HG02970 (cell line): Measurements from ENCODE around the gene SPTBN1.

Experiments used
- ATAC-seq: cut with Tn5 transposase; IDR thresholded peaks from one replicate; pipeline ENCODE4 v1.9.1; 2021; ENCODE audit warnings: mild to moderate bottlenecking, moderate library complexity, moderate number of reproducible peaks; ENCODE audit not compliant: unreplicated experiment, low FRiP score

Gene SPTBN1

DNA sequence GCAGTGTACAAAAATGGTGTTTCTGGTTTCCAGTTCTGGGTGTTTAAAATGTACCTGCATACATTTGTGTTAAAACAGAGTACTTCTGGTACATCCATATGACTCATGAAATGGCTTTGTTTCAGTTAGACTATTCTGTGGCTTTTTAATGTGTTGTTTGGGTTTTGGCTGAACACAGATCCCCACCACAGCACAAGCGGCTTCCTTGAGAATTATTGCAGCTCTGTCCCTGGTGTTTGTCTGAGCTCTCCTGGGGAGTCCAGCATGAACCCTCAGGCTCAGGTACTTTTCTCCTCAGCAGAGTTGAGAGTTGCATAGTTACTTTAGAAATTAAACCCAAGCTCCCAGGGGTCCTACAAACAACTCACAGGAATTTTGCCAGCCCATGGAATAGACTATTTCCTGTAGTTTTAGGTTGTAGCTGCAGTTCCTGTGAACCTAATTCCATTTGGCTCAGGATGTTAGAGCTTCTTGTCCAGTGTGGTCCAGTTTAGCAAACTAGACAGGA lies 202.5 kb downstream of the SPTBN1 start:
- ATAC-seq = no peak

DNA sequence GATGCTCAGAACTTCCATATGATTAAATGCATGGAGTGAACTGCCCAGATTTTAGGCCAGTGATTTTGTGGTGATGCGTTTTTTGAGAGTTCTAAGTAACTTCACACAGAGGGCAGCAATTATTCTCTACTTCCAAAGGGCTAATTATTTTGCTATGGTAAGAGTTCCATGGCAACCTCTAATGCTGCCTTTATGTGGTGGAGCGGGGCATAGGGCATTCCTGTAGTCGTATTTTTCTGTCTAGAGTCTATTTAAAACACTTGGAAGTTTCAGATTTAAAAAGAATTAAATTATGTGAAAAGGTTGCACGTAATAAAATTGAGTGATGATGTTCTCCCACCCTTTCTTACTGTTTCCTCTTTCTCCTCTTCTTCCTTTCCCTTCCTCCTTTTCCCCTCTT lies 203.4 kb downstream of the SPTBN1 start:
- no peak for ATAC-seq

DNA sequence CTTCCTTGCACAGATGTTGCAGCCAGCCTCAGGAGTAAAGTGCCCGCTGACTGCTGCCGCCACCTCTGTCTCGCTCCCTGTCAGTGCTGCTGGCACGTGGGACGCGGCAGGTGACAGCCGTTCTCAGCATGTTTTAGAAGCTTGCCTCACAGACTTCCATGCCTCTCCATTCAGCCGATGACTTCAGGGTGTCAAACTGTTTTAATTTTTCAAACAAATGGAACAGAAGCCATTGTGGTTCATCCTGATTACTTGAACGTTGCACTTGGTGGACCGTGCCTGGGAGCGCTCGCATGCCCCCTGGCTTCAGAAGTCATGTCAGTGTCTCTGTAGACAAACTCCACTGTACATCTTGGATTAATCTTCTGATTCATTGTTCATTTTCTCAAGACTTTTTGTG lies 204.6 kb downstream of the SPTBN1 start:
- no peak for ATAC-seq

DNA sequence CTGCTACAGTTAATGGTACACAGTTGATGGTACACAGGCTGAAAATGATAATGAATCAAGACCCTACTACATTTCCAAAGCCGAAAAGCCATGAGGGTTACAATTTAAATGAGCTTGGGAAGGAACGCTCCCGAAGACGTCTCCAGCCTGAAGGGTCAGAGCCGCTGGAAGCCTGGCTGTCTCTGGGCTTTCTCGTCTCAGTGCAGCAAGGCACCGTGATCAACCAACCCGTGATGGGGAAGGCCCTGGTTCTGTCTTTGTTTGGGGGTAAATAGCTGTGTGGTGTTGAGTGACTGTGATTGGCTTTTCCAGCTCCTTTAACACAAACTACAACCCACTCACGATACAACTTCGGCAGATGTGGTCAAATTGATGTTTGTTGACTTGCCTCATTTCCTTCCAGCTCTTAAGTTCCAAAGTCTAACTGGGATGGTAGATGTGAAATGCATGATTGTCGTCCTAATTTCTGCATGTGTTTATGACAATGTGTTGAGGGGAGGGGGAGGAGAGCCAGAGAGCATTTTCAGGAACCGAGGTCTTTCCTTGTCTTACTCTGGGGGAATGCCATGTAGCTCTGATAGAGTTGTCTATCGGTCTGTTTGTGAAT lies 207.4 kb downstream of the SPTBN1 start:
- ATAC-seq = no peak

DNA sequence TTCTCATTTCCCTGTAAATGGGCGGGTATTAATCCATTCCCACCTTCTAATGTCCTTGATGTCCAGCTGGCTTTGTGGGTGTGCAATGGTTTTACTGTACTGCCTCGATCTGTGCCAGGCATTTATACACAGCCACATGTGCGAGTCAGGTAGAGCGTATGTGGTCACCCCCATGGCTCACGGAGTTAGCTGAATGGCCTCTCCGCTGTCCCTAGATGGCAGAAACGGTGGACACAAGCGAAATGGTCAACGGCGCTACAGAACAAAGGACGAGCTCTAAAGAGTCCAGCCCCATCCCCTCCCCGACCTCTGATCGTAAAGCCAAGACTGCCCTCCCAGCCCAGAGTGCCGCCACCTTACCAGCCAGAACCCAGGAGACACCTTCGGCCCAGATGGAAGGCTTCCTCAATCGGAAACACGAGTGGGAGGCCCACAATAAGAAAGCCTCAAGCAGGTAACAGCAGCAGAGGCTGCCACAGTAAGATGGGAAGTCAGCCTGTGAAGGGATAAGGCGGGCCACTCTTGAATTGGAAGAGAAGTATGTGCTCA lies 208.2 kb downstream of the SPTBN1 start:
- ATAC-seq = no peak

DNA sequence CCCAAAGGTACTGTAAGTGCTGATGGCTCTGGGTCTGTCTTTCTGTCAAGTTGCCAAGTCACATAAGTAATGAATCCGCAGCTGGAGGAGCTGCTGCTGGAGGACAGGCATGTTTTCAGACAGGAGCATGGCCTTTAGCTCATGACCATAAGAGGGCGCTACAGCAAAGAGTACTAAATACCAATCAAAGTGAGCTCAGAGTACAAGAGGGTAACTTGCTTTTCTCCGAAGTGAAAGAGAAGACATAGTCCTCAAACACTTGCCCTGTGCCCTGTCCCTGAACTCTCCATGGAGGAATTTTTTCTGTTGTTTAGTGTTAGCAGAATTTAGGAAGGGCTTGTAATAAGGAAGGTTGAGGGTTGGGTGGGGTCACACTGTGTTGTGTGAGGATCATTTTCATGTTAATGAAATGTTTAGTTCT lies 209.3 kb downstream of the SPTBN1 start:
- no peak for ATAC-seq

DNA sequence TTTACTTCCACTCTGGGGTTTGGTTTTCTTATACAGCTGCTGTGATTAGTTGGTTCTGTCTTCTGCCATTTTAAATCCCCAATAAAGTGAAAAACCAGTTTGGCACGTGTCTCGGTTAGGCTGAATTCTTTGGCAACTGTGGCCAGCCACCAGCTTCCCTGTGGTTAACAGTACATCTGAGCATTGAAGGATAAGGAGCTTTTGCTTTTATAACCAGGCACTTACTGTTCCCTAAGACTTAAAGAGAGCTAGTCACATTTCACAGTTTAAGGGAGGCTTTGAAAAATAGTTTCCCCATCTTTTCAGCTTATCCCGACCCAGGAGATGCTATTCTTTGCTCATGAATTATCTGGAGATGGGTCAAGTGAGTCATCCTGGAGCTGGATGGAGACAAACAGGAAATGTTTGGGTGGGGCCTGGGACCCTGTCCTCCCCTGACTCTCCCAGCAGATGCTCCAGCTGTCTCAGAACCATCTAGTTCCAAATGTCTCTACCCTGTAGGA lies 210.1 kb downstream of the SPTBN1 start:
- no peak for ATAC-seq

DNA sequence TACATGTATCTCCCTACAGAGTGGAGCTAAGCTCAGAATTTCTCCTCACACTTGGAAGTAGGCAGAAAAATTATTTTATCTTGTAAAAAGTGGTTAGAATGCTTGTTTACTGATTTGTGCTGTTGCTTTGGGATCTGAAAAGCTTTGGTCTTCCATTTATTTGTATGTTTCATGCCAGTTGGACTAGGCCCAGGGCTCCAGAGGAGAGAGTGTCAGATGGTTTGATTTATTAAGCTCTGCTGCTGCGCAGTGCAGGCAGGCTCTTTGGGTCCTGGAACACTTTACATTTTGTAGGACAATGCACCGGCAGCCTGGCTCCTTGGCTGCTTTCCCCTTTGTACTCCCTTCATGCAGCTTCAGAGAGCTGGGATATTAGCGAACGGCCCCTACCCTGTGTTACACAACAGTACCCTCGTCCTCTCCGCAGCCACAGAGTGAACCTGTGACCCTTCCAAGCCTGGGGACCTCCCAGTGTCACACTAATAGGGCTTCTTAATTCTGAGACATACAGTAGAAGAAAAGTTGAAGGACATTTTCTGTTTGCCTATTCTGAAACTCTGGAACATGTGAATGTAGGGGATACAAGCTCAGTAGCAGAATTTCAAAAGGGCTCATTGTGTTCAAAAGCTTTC lies 210.6 kb downstream of the SPTBN1 start:
- ATAC-seq = no peak

DNA sequence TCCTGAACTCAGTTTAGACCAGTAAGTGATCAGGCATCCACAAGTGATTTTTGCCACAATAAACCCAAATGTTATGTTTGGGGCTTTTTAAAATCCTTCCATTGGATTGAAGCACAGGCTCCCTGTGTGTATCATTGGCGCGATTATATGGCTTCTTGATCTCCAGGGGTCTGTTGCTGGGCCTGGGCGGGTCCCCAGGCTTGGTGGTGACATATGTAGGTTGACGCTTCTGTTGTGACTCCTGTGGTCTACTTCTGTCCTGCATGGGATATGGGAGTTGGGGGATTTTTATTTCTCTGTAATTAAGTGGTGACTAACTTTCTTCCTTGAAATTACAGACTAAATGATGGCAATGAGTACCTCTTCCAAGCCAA lies 211.1 kb downstream of the SPTBN1 start:
- no peak for ATAC-seq

DNA sequence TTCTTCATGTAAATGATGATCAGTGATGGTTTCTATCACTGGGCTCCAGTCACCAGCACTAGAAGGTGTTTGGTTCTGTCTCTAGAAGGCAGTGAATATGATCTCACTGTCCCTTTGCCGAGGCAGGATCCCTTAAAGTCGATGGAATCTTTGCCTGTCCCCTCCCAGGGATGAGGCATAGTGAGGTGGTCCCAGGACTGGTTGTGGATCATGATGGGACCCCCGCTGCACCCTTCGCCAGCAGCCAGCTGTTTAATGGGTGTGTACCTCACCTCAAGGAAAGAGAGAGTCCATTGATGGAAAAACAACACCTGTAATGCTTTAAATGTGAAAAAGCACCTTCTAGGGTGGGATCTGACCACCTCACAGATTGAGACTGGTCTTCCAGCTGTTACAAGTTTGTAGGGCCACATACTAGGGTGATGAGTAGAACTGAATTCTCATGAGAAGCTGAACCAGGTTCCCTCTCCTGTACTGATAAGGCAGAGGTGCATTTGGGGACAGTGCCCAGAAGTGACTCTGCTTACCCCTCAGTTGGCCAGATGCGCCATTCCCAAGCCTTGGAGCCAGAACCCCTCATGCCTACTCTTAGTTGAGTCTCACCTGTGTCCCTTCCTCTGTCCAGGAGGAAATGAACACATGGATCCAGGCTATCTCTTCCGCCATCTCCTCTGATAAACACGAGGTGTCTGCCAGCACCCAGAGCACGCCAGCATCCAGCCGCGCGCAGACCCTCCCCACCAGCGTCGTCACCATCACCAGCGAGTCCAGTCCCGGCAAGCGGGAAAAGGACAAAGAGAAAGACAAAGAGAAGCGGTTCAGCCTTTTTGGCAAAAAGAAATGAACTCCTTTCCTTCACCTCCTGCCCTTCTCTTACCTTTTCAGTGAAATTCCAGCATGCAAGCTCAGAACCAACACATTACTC lies 211.9 kb downstream of the SPTBN1 start:
- no peak for ATAC-seq

DNA sequence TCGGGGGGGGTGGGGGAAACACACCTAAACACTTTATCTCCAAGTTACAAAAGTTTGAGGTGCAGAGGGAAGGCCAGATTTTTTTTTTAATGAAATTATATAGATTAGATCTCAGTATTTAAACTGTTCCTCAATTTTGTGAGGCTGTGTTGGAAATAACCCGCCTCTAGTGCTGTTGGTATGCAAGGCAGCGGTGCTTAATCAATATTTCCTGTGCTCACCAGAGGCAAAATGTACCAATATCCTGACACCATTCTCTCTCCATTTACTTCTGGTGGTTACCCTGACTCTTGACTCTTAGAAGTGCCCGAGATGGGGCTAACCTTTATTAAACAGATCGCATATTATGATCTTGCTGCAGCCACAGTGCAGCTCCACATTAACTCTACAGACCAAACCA lies 212.6 kb downstream of the SPTBN1 start:
- no peak for ATAC-seq

DNA sequence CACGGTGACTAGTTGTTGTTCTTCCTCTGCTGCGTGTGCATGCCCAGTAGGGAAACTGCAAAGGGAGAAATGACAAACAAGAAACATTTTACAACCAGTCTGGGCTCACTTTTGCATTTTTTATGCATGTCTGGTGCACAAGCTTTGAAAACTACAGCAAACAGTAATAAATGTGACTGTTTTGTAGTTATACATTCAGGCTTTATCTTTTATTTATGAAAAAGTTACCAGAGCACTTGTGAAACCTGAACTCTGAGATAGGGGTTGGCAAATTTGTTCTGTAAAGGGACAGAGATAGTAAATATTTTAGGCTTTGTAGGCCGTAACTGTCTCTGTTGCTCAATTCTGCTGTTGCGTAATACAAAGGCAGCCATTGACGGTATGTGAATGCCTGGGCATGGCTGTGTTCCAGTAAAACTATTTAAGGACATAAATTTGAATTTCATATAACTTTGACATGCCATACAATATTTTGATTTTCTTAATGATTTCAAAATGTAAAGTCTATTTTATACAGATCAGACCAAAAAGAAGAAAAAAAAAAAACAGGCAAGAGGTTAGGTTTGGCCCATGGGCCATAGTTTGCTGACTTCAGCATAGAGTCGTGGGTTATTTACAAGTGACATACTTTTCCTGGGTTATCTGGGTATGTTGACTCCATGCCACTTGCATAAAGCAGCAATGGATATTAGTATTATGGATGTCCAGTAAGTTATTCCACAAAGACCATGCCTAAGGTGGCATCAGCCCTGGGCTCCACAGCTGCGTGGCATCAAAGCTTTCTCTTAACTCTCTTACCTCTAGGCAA lies 213.8 kb downstream of the SPTBN1 start:
- ATAC-seq = no peak

DNA sequence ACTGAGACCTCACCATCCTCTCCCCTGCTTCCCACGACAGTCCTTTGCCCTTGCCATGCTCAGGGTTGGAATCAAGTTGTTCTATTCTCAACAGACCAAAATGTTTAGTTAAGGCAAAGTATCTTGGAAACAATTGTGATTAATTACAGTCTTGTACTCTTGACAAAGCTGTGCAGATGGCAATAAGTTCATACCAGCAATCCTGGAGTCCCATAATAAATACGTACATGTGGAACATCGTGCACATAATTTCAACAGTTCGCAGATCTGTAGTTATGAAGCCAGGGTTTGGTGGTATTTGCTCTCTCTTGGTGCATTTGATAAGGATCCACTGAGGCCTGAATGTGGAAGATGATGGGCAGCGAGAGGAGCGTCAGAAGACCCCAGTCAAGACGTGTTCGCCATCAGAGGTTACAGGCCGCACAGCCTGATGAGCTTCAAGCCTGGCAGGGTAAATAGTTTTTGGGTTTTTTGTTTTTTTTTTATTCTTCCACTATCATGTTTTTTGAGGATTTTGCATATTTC lies 214.4 kb downstream of the SPTBN1 start:
- no peak for ATAC-seq

DNA sequence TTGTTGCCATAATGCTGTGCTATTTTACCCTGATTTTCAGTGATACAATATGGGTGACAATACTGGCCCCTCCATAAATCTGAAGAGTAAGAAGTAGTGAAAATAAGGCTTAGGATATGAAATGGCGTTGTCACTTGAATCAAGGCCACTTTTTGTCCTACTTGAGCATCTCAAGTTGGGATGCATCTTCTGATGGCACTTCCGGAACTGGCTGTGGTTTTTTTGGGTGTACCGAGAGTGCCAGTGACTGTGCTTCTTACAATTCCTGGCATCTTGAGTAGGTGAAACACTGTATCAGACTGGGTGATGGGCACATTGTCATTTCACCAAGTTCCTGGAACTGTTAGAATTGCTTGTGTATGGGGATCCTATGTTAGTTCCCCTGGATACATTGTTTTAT lies 214.9 kb downstream of the SPTBN1 start:
- ATAC-seq = no peak

DNA sequence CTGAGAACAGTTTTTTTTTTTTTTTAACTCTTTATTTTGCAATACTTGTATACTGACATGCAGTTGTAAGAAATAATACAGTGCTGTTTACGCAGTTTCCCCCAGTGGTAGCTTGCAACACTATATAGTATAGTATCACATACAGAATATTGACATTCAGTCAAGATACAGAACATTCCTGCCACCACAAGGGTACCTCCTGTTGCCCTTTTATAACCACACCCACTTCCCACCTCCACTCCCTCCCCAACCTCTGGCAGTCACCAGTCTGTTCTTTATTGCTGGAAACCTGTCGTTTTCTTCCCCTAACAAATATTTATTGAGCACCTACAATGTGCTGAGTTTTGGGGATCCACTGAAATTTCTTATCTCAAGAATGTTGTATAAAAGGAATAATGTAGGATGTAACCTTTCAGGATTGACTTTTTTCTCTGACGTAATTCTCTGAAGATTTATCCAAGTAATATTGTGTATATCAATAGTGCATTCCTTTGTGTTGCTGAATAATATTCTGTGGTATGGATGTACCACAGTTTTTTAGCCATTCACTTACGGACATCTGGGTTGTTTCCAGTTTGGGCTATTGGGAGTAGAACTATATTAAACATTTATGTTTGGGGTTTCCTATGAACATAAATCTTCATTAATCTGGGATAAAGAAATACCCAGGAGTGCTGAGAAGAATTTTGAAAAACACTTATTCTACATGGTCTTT lies 215.9 kb downstream of the SPTBN1 start:
- no peak for ATAC-seq

DNA sequence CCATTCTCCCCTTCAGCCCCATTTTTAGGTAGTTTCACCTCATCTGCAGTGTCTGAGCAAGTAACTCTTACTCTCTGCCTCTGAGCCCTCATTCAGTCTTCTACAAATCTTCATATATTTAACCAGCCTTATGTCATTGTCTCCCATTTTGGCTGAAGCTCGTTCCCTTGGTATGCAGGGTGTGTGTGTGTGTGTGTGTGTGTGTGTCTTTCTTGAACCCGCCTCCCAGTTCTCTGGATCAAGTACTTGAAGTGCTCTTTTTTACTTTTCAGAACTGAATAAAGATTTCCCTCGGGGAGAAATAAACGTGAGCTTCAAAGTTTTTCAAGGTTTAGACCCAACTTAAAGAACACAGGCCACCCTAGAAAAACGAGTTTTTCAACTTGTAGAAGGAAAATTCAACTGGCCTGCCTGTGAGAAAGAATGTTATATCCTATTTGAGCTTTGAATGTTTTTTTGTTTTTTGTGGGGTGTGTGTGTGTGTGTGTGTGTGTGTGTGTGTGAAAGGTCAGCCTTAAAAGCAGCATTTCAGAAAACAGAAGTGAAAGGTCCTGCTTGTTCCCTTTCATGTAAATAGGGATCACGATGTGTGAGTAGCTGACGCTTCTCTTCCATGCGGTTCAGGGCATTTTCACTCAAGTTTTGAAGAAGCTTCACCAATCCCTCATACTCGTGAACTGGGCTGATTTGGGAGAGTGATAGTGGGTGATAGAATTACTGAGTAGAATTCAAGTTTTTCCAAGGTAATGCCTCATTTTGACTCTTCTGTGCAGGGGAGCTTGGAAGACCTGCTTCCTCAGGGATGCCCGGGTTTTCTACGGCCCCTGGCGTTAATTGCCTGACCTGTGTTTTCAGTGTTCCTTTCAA lies 216.7 kb downstream of the SPTBN1 start:
- ATAC-seq = no peak

DNA sequence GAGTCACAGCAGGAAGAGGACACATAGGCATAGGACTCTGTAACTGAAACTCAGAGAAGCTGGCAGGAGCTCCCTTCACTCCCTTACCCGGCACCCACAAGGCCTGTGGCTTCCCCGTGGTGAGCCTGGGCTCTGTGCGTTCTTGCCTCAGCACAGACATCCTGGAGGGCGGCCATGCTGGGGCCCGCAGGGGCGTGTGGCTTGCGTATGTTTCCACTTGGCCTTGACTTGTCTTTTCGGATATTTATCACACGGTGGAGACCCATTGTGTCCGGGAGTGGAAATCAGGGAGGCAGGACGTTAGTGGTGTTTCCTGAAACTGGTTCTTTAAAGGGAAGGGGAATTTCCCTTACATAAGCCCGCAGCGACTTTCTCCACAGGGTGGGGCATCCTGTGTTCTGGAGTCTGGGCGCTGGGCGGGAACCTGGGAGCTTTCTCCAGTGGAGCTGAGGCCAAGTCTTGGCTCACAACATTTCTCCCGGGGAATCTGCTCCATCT lies 217.4 kb downstream of the SPTBN1 start:
- ATAC-seq = no peak

DNA sequence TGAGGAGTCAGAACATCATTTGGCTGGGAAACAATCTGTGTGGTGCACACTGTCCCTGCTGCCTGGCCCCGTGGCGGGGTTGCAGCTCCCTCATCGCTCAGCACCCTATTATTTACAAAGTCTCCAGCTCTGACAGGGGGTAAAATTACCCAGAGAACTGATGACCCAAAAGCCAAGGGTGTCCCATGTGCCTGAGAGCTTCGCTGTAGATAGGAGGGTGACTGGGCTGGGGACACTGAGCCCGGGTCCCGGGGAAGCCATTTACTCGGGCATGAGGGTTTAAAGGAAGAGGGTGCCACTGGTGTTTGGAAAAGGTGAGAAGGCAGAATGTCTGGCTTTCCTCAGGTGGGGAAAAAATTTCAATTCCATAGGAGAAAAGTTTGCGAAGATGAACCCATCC lies 219.2 kb downstream of the SPTBN1 start:
- no peak for ATAC-seq
